CD4-positive, alpha-beta T cell (primary cell): Measurements from ENCODE around the gene PRSS53. TPM values are rescaled to one million over a fixed set of nuclear protein-coding genes. Genes with fewer than 3 reads are reported as not detected.

Experiments used
- ATAC-seq: fragments of 200-7000 bp; cut with Tn5 transposase; one replicate; pipeline ENCODE4 v1.10.0; 2022; ENCODE audit warnings: mild to moderate bottlenecking; ENCODE audit not compliant: poor library complexity
- CTCF ChIA-PET: fragments of 350-600 bp; sonication (Branson Sonifier 250); formaldehyde crosslinking; loops from one replicate; lab custom pipeline; 2021; ENCODE audit warnings: antibody characterized with exemption, inconsistent platforms; lab: Charles Lee
- POLR2A ChIA-PET: fragments of 350-600 bp; sonication (Branson Sonifier 250); formaldehyde crosslinking; loops from one replicate; lab custom pipeline; 2021; ENCODE audit warnings: antibody characterized with exemption, inconsistent platforms; lab: Charles Lee
- DNase-seq, 14 experiments: peaks; one replicate each; pipeline ENCODE4 v3.0.0-alpha.2; 2013 to 2020; ENCODE audit warnings: mixed read lengths in 2 of 14
- H3K27ac ChIP-seq, 2 donors: one replicate each; pipeline versions ENCODE4 v1.5.1 to v1.7.0; 2013; ENCODE audit warnings: low read length in 2 of 2, low read depth in 1 of 2, mild to moderate bottlenecking in 1 of 2
- H3K27me3 ChIP-seq, 2 experiments: 1 replicate in 1 of 2; 2 replicates in 1 of 2; pipeline versions ENCODE4 v1.6.1 to v1.7.0; 2013; ENCODE audit warnings: low read length in 2 of 2, control low read depth in 1 of 2, mild to moderate bottlenecking in 1 of 2, moderate library complexity in 1 of 2; ENCODE audit not compliant: insufficient read depth in 2 of 2, control insufficient read depth in 1 of 2
- H3K36me3 ChIP-seq: one replicate; pipeline ENCODE4 v1.6.1; 2013; ENCODE audit warnings: low read length, control low read depth; ENCODE audit not compliant: insufficient read depth
- H3K4me1 ChIP-seq: one replicate; pipeline ENCODE4 v1.6.1; 2013; ENCODE audit warnings: low read length, control low read depth; ENCODE audit not compliant: insufficient read depth
- H3K4me3 ChIP-seq: one replicate; pipeline ENCODE4 v1.5.1; 2013; ENCODE audit warnings: mild to moderate bottlenecking, low read length, moderate library complexity
- H3K9me3 ChIP-seq, 2 experiments: 1 replicate in 1 of 2; 2 replicates in 1 of 2; pipeline versions ENCODE4 v1.6.1 to v1.7.0; 2013; ENCODE audit warnings: low read length in 2 of 2, mild to moderate bottlenecking in 2 of 2, control low read depth in 1 of 2, moderate library complexity in 1 of 2; ENCODE audit not compliant: control insufficient read depth in 1 of 2, insufficient read depth in 1 of 2
- H3K27ac Mint-ChIP-seq: one replicate; pipeline ENCODE4 v1.8.0; 2020; ENCODE audit warnings: mixed read lengths
- H3K27me3 Mint-ChIP-seq: one replicate; pipeline ENCODE4 v1.8.0; 2021; ENCODE audit warnings: mixed read lengths
- H3K36me3 Mint-ChIP-seq: one replicate; pipeline ENCODE4 v1.8.0; 2021; ENCODE audit warnings: low read depth, mixed read lengths
- H3K4me1 Mint-ChIP-seq: one replicate; pipeline ENCODE4 v1.8.0; 2021; ENCODE audit warnings: low read depth, mixed read lengths
- H3K4me3 Mint-ChIP-seq: one replicate; pipeline ENCODE4 v1.8.0; 2020; ENCODE audit warnings: mild to moderate bottlenecking, mixed read lengths
- H3K9me3 Mint-ChIP-seq: one replicate; pipeline ENCODE4 v1.8.0; 2020; ENCODE audit warnings: mixed read lengths
- intact Hi-C, 2 experiments: fragments of 100-400 bp; cut with DNase I in 1 of 2; cut with micrococcal nuclease in 1 of 2; formaldehyde crosslinking; loops; one replicate each; pipeline versions ENCODE4 v1.15.1 to v1.9.0; 2023 to 2025; cut with DNase I, micrococcal nuclease
- total RNA-seq, 174 experiments: library from RNA in 2 of 174; stranded (reverse) in 2 of 174; gene quantifications; one replicate each; pipeline ENCODE4 v1.2.3 and lab custom pipeline; 2021 to 2026
- TF ChIP-seq, protein P1 (sequence below): fragments of 200-600 bp; IDR thresholded peaks from one replicate; pipeline ENCODE4 v1.8.0; 2022; ENCODE audit warnings: antibody characterized with exemption, mild to moderate bottlenecking

Gene PRSS53
- total RNA-seq, 2 experiments from 2014 or later: 3.5 to 3.9 TPM

DNA sequence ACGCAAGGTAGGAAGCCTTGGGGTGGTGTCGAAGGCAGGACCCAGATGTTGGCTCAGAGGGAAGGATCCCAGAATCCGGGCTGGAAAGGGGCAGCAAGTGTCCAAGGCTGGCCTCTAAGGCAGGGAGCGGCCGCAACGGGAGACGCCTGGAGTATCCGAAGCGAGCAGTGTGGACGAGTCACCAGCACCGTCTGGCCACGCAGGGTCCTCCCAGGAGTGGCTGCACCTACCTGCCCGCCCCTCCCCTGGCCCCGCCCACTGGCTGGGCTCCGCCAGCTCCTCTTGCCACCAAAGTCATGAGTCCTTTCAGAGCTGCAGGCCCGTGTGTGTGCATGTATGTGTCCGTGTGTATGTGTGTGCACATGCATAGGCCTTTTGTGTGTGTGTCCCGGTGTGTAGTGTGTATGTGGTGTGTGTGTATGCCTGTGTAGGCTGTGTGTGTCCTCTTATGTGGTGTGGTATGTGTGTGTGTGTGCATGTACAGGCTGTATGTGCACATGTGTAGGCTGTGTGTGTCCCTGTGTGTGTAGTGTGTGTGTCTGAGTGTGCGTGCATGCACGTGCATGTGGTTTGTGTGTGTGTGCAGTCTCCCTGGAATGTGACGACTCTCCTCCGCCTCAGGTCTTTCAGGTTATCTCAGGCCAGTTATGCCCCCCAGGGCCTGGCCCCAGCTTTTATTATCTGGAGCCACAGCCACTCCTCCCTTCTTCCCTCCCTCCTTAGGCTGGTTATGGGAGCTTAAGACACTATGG lies 47.0 kb upstream of the PRSS53 start, which contains the start of gene PRSS8:
Gene PRSS8 (minus strand): TSS at position 193 of the 752 bp plus-strand sequence. CDS start 229 bp downstream, outside the sequence.
- Mint-ChIP-seq H3K4me1 (no peaks in the 10 kb centered on the region), H3K9me3 (no peaks in the 10 kb centered on the region), H3K4me3 (no peak within 1 kb of the TSS), H3K36me3 (peaks cover 28% of the 10 kb centered on the region), H3K27ac (no peak within 1 kb of the TSS), H3K27me3 (no peaks in the 10 kb centered on the region)
- CTCF ChIA-PET: no interaction called here
- ATAC-seq (no peak), DNase-seq (no peak)
- H3K4me1 ChIP-seq: no peaks in the 10 kb centered on the region
- H3K4me3 ChIP-seq: no peak within 1 kb of the TSS
- H3K36me3 ChIP-seq: peaks cover 16% of the 10 kb centered on the region
- no peak within 1 kb of the TSS for H3K27ac ChIP-seq
- TF ChIP-seq, protein P1, sequence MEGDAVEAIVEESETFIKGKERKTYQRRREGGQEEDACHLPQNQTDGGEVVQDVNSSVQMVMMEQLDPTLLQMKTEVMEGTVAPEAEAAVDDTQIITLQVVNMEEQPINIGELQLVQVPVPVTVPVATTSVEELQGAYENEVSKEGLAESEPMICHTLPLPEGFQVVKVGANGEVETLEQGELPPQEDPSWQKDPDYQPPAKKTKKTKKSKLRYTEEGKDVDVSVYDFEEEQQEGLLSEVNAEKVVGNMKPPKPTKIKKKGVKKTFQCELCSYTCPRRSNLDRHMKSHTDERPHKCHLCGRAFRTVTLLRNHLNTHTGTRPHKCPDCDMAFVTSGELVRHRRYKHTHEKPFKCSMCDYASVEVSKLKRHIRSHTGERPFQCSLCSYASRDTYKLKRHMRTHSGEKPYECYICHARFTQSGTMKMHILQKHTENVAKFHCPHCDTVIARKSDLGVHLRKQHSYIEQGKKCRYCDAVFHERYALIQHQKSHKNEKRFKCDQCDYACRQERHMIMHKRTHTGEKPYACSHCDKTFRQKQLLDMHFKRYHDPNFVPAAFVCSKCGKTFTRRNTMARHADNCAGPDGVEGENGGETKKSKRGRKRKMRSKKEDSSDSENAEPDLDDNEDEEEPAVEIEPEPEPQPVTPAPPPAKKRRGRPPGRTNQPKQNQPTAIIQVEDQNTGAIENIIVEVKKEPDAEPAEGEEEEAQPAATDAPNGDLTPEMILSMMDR: no peak
- POLR2A ChIA-PET: interaction anchor here (0.6 to 3.0 kb wide), 4 partner anchors 18 to 577 kb away, joined by 3 to 11 read pairs (median 6); partner anchors contain the start of genes FUS, KAT8, ZNF646 and ZNF668
- no peaks in the 10 kb centered on the region for H3K9me3 ChIP-seq
- intact Hi-C loops: no loop called here
- H3K27me3 ChIP-seq: no peaks in the 10 kb centered on the region

DNA sequence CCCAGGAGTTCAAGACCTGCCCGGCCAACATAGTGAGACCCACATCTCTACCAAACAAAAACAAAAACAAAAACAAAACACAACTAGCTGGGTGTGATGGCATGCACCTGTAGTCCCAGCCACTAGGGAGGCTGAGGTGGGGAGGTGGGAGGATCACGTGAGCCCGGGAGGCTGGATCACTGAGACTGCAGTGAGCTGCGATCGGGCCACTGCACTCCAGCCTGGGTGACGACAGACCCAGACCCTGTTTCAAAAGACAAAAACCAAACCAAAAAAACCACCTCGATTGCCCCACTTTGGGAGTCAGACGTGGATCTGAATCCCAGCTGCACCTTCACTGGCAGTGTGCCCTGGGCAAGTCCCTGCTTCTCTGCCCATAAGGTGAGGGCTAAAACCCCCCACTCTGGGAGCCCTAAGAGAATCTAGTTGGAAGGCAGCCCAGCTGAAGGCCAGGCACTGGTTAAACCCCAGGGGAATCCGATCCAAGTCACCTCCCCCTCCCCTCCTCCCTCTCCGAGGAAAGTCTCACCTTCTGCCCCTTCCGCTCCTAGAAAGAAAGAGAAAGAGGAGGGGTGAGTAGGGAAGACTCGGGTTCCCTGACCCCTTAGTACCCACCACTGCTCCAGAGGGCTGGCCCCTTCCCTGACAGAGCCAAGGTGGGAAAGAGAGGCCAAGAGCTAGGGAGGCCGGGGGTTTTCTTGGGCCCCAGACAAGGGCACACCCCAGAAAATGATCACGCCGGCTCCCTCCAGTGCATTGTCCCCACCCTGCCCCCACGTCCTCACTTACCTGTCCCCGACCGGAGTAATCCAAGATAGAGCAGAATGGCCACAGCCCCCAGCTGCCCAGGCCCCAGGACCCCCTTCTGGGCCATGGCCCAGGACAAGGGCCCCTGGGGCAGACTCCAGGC lies 46.1 kb upstream of the PRSS53 start:
- CTCF ChIA-PET: no interaction called here
- H3K4me1 ChIP-seq: no peaks in the 10 kb centered on the region
- ATAC-seq: no peak
- TF ChIP-seq, protein P1: no peak
- Mint-ChIP-seq H3K36me3 (peaks cover 34% of the 10 kb centered on the region), H3K4me1 (no peaks in the 10 kb centered on the region), H3K9me3 (no peaks in the 10 kb centered on the region), H3K27ac (no peak overlapping the region), H3K4me3 (no peak overlapping the region), H3K27me3 (no peaks in the 10 kb centered on the region)
- H3K9me3 ChIP-seq: no peaks in the 10 kb centered on the region
- intact Hi-C loops: no loop called here
- peaks cover 23% of the 10 kb centered on the region for H3K36me3 ChIP-seq
- POLR2A ChIA-PET: interaction anchor here (0.6 to 3.0 kb wide), 4 partner anchors 17 to 578 kb away, joined by 3 to 11 read pairs (median 6); partner anchors contain the start of genes FUS, KAT8, ZNF646 and ZNF668
- no peak overlapping the region for H3K4me3 ChIP-seq
- no peak for DNase-seq
- no peaks in the 10 kb centered on the region for H3K27me3 ChIP-seq
- no peak overlapping the region for H3K27ac ChIP-seq

DNA sequence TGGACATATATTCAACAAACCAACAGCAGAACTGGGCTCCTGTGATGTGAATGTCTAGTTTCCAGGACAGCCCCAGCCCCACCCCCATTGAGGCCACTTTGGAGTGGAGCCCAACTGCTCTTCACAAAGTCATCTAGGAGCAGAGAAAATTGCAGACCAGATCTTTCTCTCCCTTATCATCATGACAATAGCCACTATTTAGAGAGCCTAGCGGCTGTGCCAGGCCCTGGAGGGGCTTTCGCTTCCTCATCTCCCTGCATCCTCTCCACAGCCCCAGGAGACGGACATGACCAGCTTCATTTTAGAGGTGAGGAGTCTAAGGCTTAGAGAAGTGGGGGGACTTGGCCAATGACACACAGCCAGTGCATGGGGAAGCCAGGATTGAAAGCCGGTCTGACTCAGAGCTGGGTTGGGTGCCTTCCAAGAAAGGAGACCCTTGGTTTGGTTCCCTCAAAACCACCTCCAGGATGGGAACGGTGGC lies 45.4 kb upstream of the PRSS53 start:
- Mint-ChIP-seq H3K36me3 (peaks cover 35% of the 10 kb centered on the region), H3K4me3 (no peak overlapping the region), H3K4me1 (no peaks in the 10 kb centered on the region), H3K27me3 (no peaks in the 10 kb centered on the region), H3K9me3 (no peaks in the 10 kb centered on the region), H3K27ac (no peak overlapping the region)
- Histone ChIP-seq H3K4me1 (peaks cover 5% of the 10 kb centered on the region), H3K27me3 (no peaks in the 10 kb centered on the region), H3K36me3 (peaks cover 31% of the 10 kb centered on the region), H3K4me3 (no peak overlapping the region), H3K27ac (no peak overlapping the region), H3K9me3 (no peaks in the 10 kb centered on the region)
- DNase-seq (peak in 2 of 14 experiments; percentile 52 to 57), ATAC-seq (no peak)
- ChIA-PET CTCF (no interaction called here), POLR2A (interaction anchor here (3.0 kb wide), 1 partner anchor 17 kb away, joined by 11 read pairs; the partner anchor contains the start of gene KAT8)
- intact Hi-C loops: no loop called here
- TF ChIP-seq, protein P1: no peak
